Fibroblast of villous mesenchyme (primary cell): Measurements from ENCODE around the gene HRNR. TPM values are rescaled to one million over a fixed set of nuclear protein-coding genes. Genes with fewer than 3 reads are reported as not detected.
"Not testable (repeated sequence)": the region's sequence is repeated elsewhere in the genome, so short reads cannot be mapped to it uniquely, and the experiment has no call there.

Experiments used
- DNase-seq: peaks from one replicate; pipeline ENCODE4 v3.0.0-alpha.2; 2010; ENCODE audit warnings: low read depth
- H3K4me3 ChIP-seq: 2 replicates; pipeline ENCODE4 v1.5.1; 2011; ENCODE audit warnings: low read depth, mild to moderate bottlenecking, low read length
- CTCF ChIP-seq: IDR thresholded peaks from 2 replicates; pipeline ENCODE4 v1.5.1; 2012; ENCODE audit warnings: low read depth, mild to moderate bottlenecking, low read length; ENCODE audit not compliant: insufficient read depth
- total RNA-seq: library from RNA; depleted of rRNA; stranded (reverse); fragments of >200 nt; gene quantifications from 2 replicates; pipeline ENCODE4 v1.2.3, GENCODE V29; 2012

HRNR gene
- total RNA-seq, 1 donor: not detected

- no peak overlapping the region for H3K4me3 ChIP-seq
- DNase-seq: no peak
- no peak for TF ChIP-seq CTCF
Observed at GRCh38 chr1:152228831-152229230, 4.8 kb upstream of the HRNR start.

- H3K4me3 ChIP-seq: no peak overlapping the region
- DNase-seq: peak; percentile 5
- no peak for TF ChIP-seq CTCF
Observed at GRCh38 chr1:152227310-152227928, 3.4 kb upstream of the HRNR start.

GRCh38 chr1:152225678-152226077, 1.7 kb upstream of the HRNR start:
- no peak overlapping the region for H3K4me3 ChIP-seq
- TF ChIP-seq CTCF: no peak
- DNase-seq: no peak

GRCh38 chr1:152220166-152221163, 3.5 kb downstream of the HRNR start:
- no peak for TF ChIP-seq CTCF
- DNase-seq: no peak
- no peak overlapping the region for H3K4me3 ChIP-seq

GRCh38 chr1:152219438-152219837, 4.6 kb downstream of the HRNR start:
- DNase-seq, H3K4me3 ChIP-seq: not testable (repeated sequence)

GRCh38 chr1:152218762-152219436, 5.1 kb downstream of the HRNR start:
- DNase-seq: no peak
- TF ChIP-seq CTCF: no peak
- no peak overlapping the region for H3K4me3 ChIP-seq

- not testable (repeated sequence) for H3K4me3 ChIP-seq, DNase-seq
Observed at GRCh38 chr1:152215604-152216003, 8.4 kb downstream of the HRNR start.

- H3K4me3 ChIP-seq, DNase-seq: not testable (repeated sequence)
Observed at GRCh38 chr1:152214911-152215310, 9.1 kb downstream of the HRNR start.
